ENCODE measurements around the gene CSAG1. TPM values are rescaled to one million over a fixed set of nuclear protein-coding genes. Genes with fewer than 3 reads are reported as not detected.
A peak's percentile ranks its signal among the peaks of the same experiment; 100 is the strongest.
"Not testable (repeated sequence)": the region's sequence is repeated elsewhere in the genome, so short reads cannot be mapped to it uniquely, and the experiment has no call there.

Gene CSAG1
- total RNA-seq, 4 donors from 2014 or later: not detected

DNA sequence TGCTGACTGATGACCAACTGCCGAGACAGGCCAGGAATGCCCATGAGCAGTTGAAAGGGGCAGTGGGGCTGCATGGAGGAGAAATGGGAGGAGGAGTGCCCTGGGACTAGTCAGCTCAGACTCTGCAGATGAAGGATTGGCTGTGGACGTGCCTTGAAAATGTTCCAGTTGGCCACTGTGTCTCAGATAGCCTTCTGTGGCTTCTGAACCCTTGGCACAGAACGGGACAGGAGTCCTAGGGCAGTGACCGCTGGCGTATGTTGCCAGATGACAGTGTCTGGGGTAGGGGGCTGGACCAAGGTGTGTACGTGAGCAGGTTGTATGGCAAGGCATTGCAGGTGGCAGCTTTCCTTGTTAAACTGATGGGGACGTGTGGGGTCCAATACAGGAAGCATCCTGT, 27.0 kb downstream of the CSAG1 start:
- WGBS, 2 donors: 85 to 86% methylated on average over 2 to 4 of the region's 7 CpGs
- H3K4me3 ChIP-seq (ENCODE audit: low read depth, poor library complexity, severe bottlenecking); intact Hi-C loops (cut with DNase I; ENCODE audit: low total_unique reads): not testable (repeated sequence)

DNA sequence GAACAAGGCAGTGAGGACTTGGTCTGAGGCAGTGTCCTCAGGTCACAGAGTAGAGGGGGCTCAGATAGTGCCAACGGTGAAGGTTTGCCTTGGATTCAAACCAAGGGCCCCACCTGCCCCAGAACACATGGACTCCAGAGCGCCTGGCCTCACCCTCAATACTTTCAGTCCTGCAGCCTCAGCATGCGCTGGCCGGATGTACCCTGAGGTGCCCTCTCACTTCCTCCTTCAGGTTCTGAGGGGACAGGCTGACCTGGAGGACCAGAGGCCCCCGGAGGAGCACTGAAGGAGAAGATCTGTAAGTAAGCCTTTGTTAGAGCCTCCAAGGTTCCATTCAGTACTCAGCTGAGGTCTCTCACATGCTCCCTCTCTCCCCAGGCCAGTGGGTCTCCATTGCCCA, 33.1 kb downstream of the CSAG1 start:
- WGBS, 2 donors: 87 to 94% methylated on average over 3 to 4 of the region's 5 CpGs
- intact Hi-C loops (cut with DNase I; ENCODE audit: low total_unique reads): not testable (repeated sequence)

More for the DNA sequence above, 27.0 kb downstream of the CSAG1 start:
- not testable (repeated sequence) for DNase-seq (ENCODE audit: low spot score in 2 of 2)

DNA sequence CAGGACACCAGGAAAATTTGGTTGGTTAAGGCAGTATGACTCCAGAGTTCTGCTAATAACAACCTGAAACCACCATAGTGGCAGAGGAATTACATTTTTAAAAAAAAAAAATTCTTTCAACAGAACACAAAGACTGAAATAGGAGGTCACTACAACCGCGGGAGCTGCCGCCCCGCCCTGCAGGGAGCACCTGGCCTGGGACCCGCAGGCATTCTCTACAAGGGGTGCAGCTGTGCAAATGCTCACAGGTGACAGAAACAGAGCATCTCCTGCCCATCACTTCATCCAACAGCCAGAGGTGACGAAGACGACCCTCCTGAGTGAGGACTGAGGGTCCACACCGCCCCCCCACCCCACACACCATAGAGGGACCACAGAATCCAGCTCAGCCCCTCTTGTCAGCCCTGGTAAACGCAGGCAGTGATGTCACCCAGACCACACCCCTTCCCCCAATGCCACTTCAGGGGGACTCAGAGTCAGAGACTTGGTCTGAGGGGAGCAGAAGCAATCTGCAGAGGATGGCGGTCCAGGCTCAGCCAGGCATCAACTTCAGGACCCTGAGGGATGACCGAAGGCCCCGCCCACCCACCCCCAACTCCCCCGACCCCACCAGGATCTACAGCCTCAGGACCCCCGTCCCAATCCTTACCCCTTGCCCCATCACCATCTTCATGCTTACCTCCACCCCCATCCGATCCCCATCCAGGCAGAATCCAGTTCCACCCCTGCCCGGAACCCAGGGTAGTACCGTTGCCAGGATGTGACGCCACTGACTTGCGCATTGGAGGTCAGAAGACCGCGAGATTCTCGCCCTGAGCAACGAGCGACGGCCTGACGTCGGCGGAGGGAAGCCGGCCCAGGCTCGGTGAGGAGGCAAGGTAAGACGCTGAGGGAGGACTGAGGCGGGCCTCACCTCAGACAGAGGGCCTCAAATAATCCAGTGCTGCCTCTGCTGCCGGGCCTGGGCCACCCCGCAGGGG, 35.3 kb downstream of the CSAG1 start, which contains the start of gene MAGEA3:
MAGEA3 (plus strand) TSS at position 843 of the 980 bp plus-strand sequence. CDS start 2,039 bp downstream, outside the sequence.
- no CpG with 5 or more reads among the region's 34 CpGs for WGBS, 2 donors
- intact Hi-C loops (cut with DNase I; ENCODE audit: low total_unique reads); DNase-seq (ENCODE audit: low spot score in 2 of 2); H3K4me3 ChIP-seq (ENCODE audit: low read depth, poor library complexity, severe bottlenecking): not testable (repeated sequence)

More for the DNA sequence above, 33.1 kb downstream of the CSAG1 start:
- peak in 1 of 2 donors; percentile 56 for DNase-seq (ENCODE audit: low spot score in 2 of 2)
- H3K4me3 ChIP-seq (ENCODE audit: low read depth, poor library complexity, severe bottlenecking): not testable (repeated sequence)

DNA sequence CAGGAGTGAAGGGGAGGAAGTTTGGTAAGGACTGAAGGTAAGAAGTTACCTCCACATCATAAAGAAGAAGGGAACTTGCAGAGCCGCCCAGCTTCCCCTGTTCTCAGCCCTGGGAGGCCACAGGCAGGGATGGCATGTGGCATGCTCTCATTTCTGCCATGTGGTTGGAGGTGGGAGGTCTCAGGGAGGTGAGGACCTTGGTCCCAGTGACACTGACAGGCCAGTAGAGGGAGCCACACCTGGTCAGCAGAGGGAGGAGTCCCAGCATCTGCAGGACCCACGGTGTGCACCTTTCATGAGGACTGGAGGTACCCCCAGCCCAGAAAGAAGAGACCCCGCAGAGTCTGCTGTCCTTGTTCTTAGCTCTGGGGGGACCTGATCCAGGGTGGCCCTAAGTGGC, 52.5 kb downstream of the CSAG1 start:
- H3K4me3 ChIP-seq (ENCODE audit: low read depth, poor library complexity, severe bottlenecking); intact Hi-C loops (cut with DNase I; ENCODE audit: low total_unique reads); DNase-seq (ENCODE audit: low spot score in 2 of 2): not testable (repeated sequence)
- WGBS, 2 donors: no CpG with 5 or more reads among the region's 3 CpGs

Other genes with a start within 250 kb of the CSAG1 start
- gene GABRQ, start 95.8 kb downstream of the CSAG1 start, total RNA-seq: under 1 TPM; 0.13 to 0.32 (median 0.20) TPM
- gene MAGEA3, start 34.9 kb downstream of the CSAG1 start, total RNA-seq: not detected
- gene CSAG2, start 24.4 kb downstream of the CSAG1 start, total RNA-seq: not detected
- not detected for gene MAGEA2B, start 19.1 kb downstream of the CSAG1 start, total RNA-seq
- not detected for gene MAGEA12, start within 50 bp of the CSAG1 start, total RNA-seq
- gene MAGEA2, start 20.1 kb upstream of the CSAG1 start, total RNA-seq: not detected
- gene CSAG3, start 25.5 kb upstream of the CSAG1 start, total RNA-seq: not detected
- gene MAGEA6, start 36.0 kb upstream of the CSAG1 start, total RNA-seq: not detected
- gene CETN2, start 97.0 kb upstream of the CSAG1 start, total RNA-seq: 10 to 100 TPM; 10.5 to 18.8 (median 13.5) TPM
- gene NSDHL, start 97.3 kb upstream of the CSAG1 start, total RNA-seq: 10 to 100 TPM; 13.2 to 22.5 (median 17.9) TPM
- gene ZNF185, start 164.3 kb upstream of the CSAG1 start, total RNA-seq: 10 to 100 TPM; 58.8 to 77.1 (median 72.1) TPM

All from lower leg skin (tissue), 4 donors.